ENCODE data around the gene OXCT2. TPM values are rescaled to one million over a fixed set of nuclear protein-coding genes. Genes with fewer than 3 reads are reported as not detected.

The OXCT2 gene
- total and polyA plus RNA-seq, 2 of the 13 experiments (the other 11 are each of a cell fraction or from before 2014, with no cell fraction given) = 0.21 to 0.33 TPM

- DNase-seq (ENCODE audit: low spot score) (no peak), FAIRE-seq (no peak), ATAC-seq (no peak)
- no peak overlapping the region for H3K9ac ChIP-seq (ENCODE audit: insufficient read depth, low read depth, low read length)
- intact Hi-C loops (cut with micrococcal nuclease; ENCODE audit: unreplicated experiment) (no loop called here), in situ Hi-C loops (cut with HindIII; ENCODE audit: extremely low pct_ligation_motif_present, low pct_unique_long_range_greater_than_20kb) (loop anchor here (10.0 kb wide), 1 partner anchor 125 kb away; no protein-coding TSS in a partner anchor)
- H3K27me3 ChIP-seq (ENCODE audit: control insufficient read depth in 1 of 2, insufficient read depth in 2 of 2, low read length in 2 of 2) = peaks cover 2 to 32% of the 10 kb centered on the region in 2 experiments; a peak in 4 of 5 replicates
- H3K79me2 ChIP-seq (ENCODE audit: insufficient read depth, low read length) = no peaks in the 10 kb centered on the region
- no peaks in the 10 kb centered on the region for H4K20me1 ChIP-seq (ENCODE audit: insufficient read depth, low read length)
- H2AFZ ChIP-seq (ENCODE audit: low read length) = no peak overlapping the region
- BruUV-seq (replicated peaks) = no TSS peak
- CTCF ChIA-PET (ENCODE audit: low intra/inter-chr PET ratio, low total read pairs) = no interaction called here
- H3K27ac ChIP-seq (ENCODE audit: extremely low read length, insufficient read depth, low read length) = no peak overlapping the region
- TF ChIP-seq CEBPB (IDR thresholded peaks at IDR 0.05; ENCODE audit: borderline replicate concordance, low read depth, low read length) (peak; percentile 24; the same call in 1 of the 2 replicates), SP140L (CRISPR knock-in tag; IDR thresholded peaks at IDR 0.05; ENCODE audit: borderline replicate concordance) (no peak)
- H3K4me1 ChIP-seq (ENCODE audit: insufficient read depth, low read length) = no peaks in the 10 kb centered on the region
- no peak overlapping the region for H3K4me2 ChIP-seq (ENCODE audit: low read depth, low read length)
- no peaks in the 10 kb centered on the region for H3K36me3 ChIP-seq (replicated peaks in 1 of 2; ENCODE audit: control insufficient read depth in 1 of 2, insufficient read depth in 2 of 2, low read length in 2 of 2)
- no peak overlapping the region for H3K4me3 ChIP-seq (replicated peaks in 1 of 3; ENCODE audit: insufficient read depth in 1 of 3, low read depth in 2 of 3, low read length in 3 of 3)
- H3K9me3 ChIP-seq (ENCODE audit: low read length) = no peaks in the 10 kb centered on the region
- POLR2A ChIA-PET = no interaction called here
- WGBS (ENCODE audit: low lambda C conversion rate) = 3% methylated on average over 4 of the region's 4 CpGs
Measured at GRCh38 chr1:39729842-39730241, 41.3 kb downstream of the OXCT2 start.

DNA sequence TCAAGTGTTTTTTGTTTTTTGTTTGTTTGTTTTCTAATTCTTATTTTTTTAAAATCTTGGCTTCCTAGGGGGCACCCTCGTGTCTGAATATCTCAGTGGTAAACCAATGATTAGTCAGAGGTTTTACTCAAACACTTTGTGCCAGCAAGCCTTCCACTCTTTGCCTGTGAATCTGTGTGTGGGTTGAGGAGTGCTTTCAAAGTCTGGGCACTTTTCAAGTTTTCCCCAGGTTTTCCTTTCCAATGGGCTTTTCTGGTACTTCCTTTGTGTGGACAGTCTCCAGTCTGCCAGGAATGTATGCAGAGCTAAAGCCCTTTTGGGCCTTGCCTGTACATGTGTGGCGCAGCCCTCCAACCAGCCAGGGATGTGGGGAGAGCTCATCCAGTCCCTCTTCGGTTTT is 42.1 kb downstream of the OXCT2 start:
- CTCF ChIA-PET (ENCODE audit: low intra/inter-chr PET ratio, low total read pairs) = no interaction called here
- in situ Hi-C loops (cut with HindIII; ENCODE audit: extremely low pct_ligation_motif_present, low pct_unique_long_range_greater_than_20kb) = loop anchor here (10.0 kb wide), 1 partner anchor 124 kb away; no protein-coding TSS in a partner anchor
- H2AFZ ChIP-seq (ENCODE audit: low read length) = no peak overlapping the region

More for the DNA sequence above, 42.1 kb downstream of the OXCT2 start:
- POLR2A ChIA-PET = no interaction called here
- Histone ChIP-seq H3K4me1 (ENCODE audit: insufficient read depth, low read length) (no peaks in the 10 kb centered on the region), H3K9me3 (ENCODE audit: low read length) (no peaks in the 10 kb centered on the region), H4K20me1 (ENCODE audit: insufficient read depth, low read length) (no peaks in the 10 kb centered on the region), H3K4me2 (ENCODE audit: low read depth, low read length) (no peak overlapping the region), H3K27me3 (ENCODE audit: control insufficient read depth in 1 of 2, insufficient read depth in 2 of 2, low read length in 2 of 2) (peaks cover 2 to 28% of the 10 kb centered on the region in 2 experiments; a peak in 4 of 5 replicates), H3K36me3 (replicated peaks in 1 of 2; ENCODE audit: control insufficient read depth in 1 of 2, insufficient read depth in 2 of 2, low read length in 2 of 2) (no peaks in the 10 kb centered on the region), H3K79me2 (ENCODE audit: insufficient read depth, low read length) (no peaks in the 10 kb centered on the region), H3K9ac (ENCODE audit: insufficient read depth, low read depth, low read length) (no peak overlapping the region), H3K4me3 (replicated peaks in 1 of 3; ENCODE audit: insufficient read depth in 1 of 3, low read depth in 2 of 3, low read length in 3 of 3) (no peak overlapping the region), H3K27ac (ENCODE audit: extremely low read length, insufficient read depth, low read length) (no peak overlapping the region)
- ATAC-seq (no peak), DNase-seq (ENCODE audit: low spot score) (no peak), FAIRE-seq (no peak)
- intact Hi-C loops (cut with micrococcal nuclease; ENCODE audit: unreplicated experiment) = no loop called here
- WGBS (ENCODE audit: low lambda C conversion rate) = 42% methylated on average over 3 of the region's 3 CpGs
- no TSS peak for BruUV-seq (replicated peaks)
- TF ChIP-seq RFX1 (IDR thresholded peaks at IDR 0.05) (no peak), ZNF446 (CRISPR knock-in tag; IDR thresholded peaks at IDR 0.05) (no peak), BRF2 (CRISPR knock-in tag; IDR thresholded peaks at IDR 0.05) (no peak)
- TF ChIP-seq, protein P1, sequence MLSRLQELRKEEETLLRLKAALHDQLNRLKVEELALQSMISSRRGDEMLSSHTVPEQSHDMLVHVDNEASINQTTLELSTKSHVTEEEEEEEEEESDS (CRISPR knock-in tag; IDR thresholded peaks at IDR 0.05; ENCODE audit: borderline replicate concordance) = no peak
